Fibroblast of villous mesenchyme (primary cell): Measurements from ENCODE around the gene TGIF1. TPM values are rescaled to one million over a fixed set of nuclear protein-coding genes. Genes with fewer than 3 reads are reported as not detected.
A peak's percentile ranks its signal among the peaks of the same experiment; 100 is the strongest.

Experiments
- DNase-seq: peaks from one replicate; pipeline ENCODE4 v3.0.0-alpha.2; 2010; ENCODE audit warnings: low read depth
- H3K4me3 ChIP-seq: 2 replicates; pipeline ENCODE4 v1.5.1; 2011; ENCODE audit warnings: low read depth, mild to moderate bottlenecking, low read length
- total RNA-seq: library from RNA; depleted of rRNA; stranded (reverse); fragments of >200 nt; gene quantifications from 2 replicates; pipeline ENCODE4 v1.2.3, GENCODE V29; 2012
- TF ChIP-seq, protein P1 (sequence below): IDR thresholded peaks from 2 replicates; pipeline ENCODE4 v1.5.1; 2012; ENCODE audit warnings: low read depth, mild to moderate bottlenecking, low read length; ENCODE audit not compliant: insufficient read depth

TGIF1 gene
- total RNA-seq, 1 donor = 136 TPM

DNA sequence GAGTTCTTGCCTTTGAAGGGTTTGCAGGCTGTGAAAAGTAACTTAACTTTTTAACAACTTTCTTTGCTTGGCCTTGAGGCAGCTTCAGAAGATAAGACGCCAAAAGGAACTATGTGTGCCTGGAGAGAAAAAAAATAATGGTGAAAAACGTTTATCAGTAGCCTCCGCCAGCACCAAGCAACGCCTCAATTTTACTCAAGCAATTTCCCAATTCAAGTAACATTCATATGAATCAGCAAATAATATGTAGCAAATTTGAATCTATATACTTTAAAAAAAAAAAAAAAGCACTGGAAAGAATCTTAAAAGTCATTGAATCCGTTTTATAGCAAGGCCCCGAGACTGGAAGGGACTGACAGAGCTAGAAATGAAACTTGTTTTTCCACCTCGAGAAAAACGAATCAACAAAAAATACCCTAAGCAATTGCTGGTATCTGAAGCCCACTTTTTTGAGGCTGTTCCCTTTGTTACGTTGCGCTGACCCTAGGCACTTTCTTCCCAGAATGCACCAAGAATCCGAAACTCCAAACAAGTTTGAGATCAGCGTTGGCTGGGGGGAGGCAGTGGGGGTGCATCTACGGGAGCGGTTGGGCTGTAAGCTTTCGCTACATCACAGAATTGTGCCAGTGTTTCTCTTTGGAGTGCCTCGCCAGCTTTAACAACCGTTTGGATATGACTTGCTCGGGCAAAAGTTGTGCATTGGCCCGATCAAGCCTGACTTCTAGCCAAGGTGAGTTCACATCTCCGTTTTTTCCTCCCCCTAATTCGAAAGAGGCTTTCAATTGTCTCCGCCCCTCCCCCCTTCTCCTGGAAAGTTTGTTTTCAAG, 2.7 kb upstream of the TGIF1 start:
- H3K4me3 ChIP-seq = peak overlapping the region; percentile 99
- TF ChIP-seq, protein P1, sequence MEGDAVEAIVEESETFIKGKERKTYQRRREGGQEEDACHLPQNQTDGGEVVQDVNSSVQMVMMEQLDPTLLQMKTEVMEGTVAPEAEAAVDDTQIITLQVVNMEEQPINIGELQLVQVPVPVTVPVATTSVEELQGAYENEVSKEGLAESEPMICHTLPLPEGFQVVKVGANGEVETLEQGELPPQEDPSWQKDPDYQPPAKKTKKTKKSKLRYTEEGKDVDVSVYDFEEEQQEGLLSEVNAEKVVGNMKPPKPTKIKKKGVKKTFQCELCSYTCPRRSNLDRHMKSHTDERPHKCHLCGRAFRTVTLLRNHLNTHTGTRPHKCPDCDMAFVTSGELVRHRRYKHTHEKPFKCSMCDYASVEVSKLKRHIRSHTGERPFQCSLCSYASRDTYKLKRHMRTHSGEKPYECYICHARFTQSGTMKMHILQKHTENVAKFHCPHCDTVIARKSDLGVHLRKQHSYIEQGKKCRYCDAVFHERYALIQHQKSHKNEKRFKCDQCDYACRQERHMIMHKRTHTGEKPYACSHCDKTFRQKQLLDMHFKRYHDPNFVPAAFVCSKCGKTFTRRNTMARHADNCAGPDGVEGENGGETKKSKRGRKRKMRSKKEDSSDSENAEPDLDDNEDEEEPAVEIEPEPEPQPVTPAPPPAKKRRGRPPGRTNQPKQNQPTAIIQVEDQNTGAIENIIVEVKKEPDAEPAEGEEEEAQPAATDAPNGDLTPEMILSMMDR = no peak
- DNase-seq = peak; percentile 78

DNA sequence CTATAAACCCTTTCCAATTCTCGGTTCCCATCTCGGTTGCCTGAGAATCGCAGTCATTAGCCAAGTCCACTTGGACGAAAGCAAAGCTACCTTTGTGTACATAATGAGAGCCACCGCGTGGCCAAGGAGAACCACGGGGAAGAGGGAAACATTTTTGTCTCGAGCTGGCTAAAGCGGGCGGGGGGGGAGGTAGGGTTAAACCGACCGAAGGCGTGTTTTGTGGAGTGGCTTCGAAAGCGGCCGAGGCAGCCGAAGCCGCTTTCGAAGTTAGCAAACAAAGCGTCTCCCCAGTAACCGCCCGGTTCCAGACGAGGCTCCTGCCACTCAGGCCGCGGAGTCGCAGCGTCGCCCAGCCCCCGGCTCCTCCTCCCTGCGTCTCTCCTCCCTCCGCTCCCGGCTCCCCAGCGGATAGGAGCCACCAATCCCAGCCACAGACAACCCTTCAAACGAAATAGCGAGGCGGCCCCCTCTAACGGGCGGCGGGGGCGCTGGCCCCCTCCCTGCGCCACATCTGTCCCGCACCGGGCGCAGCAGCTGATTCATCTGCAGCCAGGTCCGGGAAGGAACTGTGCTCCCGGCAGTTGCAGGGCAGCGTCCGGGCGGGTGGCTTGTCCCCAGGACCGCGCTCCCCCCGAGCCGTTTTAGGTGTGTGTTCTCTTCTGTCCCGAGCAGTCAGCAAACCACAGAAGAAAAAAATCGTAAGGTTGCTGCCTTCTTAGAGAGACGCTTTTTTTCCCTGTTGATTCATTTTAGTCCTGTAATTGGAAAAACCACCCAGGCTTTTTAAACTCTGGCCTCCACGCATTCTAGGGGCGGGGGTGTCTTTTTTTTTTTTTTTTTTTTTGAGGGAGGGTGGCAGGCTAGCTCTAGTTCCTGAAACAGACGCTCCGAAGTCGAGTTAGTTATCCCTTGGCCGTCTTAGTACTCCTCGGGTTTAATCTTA, 1.8 kb upstream of the TGIF1 start:
- peak; percentile 99 for DNase-seq
- TF ChIP-seq, protein P1 = no peak
- peak overlapping the region; percentile 99 for H3K4me3 ChIP-seq

DNA sequence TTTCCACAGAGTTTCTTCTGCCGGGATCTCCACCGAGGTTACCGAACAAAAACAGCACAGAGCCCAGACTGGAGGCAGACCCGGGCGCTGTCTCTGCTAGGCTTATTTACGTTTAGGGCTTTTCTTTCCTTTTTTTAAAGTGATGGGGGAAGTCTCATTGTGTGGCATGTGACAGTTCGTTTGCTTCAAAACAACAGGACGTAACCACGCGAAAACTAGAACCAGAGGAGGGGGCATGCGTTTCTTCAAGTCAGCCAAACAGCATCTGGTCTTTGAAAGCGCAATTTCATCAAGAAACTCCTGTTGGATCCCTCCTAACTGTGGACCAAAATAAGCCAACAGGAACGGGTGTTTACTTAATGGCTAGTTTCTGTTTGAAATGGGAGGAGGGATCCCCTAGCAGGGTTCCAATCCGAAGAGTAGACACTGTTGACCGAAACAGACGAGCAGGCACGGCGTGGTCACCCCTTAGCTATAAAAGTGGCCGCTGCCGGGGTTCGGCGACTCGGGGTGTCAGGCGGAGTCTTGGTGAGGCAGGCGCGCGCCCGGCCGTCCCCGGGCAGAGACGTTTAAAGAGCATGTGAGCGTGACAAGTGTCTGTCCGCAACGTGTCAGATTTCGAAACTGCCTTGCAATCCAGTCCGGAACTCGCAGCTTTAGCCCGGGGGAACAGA, 997 bp upstream of the TGIF1 start:
- TF ChIP-seq, protein P1 = no peak
- H3K4me3 ChIP-seq = peak overlapping the region; percentile 99
- DNase-seq = peak; percentile 97

DNA sequence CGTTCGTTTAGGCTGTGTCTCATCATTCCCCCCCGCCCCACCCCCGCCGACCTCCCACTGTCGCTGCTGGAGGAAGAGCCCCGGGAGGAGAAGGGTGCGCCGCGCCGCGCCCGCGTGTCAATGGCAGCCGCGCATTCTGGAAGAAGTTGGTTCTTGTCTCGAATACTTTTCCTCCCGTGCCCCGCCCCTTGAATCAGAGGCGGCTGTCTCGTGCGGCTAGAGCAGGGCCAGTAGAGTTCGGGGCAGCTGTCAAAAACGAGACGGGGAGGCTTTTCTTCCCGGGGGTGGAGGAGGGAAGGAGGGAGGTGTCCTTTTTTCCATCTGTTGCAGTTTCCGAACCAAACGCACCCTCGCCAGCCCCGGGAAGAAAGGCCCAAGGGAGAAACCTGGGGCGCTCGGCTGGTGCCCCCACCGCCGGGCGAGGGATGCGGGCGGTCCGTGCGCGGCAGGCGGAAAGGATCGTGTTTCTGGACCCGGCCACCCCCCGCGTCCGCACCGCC, 410 bp upstream of the TGIF1 start:
- no peak for DNase-seq
- peak overlapping the region; percentile 99 for H3K4me3 ChIP-seq
- TF ChIP-seq, protein P1 = no peak

DNA sequence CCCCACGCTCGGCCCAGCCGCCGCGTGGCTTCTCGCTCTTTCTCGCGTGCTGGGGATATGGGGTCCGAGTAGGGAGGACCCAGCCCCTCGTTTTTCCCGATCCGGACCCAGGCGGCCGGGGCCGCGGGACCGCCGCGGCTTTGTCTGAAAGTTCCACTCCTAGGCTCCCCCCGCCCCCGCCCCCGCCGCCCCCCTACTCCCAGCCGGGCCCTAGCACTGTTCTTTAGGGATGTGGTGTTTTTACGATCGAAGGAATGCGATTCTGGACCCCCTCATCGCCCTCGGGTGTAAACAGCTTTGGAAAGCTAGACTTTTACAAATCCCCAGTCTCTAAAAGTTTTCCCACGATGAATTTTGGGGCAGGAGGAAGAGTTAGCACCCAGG, 819 bp downstream of the TGIF1 start:
- no peak for DNase-seq
- H3K4me3 ChIP-seq = peak overlapping the region; percentile 99
- TF ChIP-seq, protein P1 = no peak

DNA sequence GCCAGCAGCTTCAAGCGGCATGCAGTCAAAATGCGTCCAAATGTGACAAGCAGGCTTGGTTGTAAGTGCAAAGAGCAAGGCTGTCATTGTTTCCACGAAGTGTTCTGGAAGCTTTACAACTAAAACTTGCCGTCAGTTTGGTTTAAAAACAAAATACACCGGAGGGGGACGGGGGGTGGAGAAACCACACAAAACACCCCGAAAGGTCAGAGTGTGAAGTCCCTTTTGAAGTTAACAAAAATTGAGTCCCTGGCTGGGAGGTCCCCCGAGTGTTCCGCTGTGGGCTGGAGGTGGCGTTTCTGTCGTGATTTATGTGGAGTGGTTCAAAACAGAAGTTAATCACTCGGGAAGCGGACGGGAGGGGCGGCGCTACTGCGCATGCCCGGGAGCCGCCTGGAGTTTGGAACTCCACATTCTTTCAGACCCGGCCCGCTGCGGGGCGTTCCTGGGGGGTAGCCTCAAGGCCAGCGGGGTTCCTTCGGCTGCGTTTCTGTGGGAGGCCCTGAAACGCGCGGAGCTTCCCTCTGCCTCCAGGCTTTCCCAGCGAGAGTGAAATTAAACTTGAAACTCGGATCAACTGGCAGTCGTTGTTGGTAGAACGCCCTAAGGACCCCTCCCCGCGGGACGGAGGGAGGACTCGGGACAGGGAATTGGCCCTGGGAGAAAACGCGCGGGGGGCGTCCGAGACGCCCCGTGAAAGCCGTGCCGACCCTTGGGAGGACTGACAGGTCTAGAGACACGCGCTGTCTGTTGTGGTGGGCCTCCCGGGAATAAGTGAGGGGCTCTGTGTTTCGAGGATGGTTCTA, 1.4 kb downstream of the TGIF1 start:
- peak; percentile 95 for DNase-seq
- TF ChIP-seq, protein P1 = no peak

More for the DNA sequence above, 1.4 kb downstream of the TGIF1 start:
- peak overlapping the region; percentile 99 for H3K4me3 ChIP-seq
